Loucy (cell line): Measurements from ENCODE around the gene PPARG.

Experiments
- EZH2phosphoT487 ChIP-seq: fragments of 200-600 bp; IDR thresholded peaks from 2 replicates; pipeline ENCODE4 v1.6.1; 2018; ENCODE audit warnings: antibody characterized with exemption, mild to moderate bottlenecking, moderate library complexity, borderline replicate concordance
- TF ChIP-seq, protein P1 (sequence below): fragments of 200-600 bp; sonication (generic); conservative IDR thresholded peaks from 2 replicates; pipeline ENCODE4 v1.5.1; 2014; ENCODE audit warnings: mild to moderate bottlenecking, antibody characterized with exemption, low read length

GRCh38 chr3:12367346-12367745 lies 78.5 kb downstream of the PPARG start:
- TF ChIP-seq, protein P1, sequence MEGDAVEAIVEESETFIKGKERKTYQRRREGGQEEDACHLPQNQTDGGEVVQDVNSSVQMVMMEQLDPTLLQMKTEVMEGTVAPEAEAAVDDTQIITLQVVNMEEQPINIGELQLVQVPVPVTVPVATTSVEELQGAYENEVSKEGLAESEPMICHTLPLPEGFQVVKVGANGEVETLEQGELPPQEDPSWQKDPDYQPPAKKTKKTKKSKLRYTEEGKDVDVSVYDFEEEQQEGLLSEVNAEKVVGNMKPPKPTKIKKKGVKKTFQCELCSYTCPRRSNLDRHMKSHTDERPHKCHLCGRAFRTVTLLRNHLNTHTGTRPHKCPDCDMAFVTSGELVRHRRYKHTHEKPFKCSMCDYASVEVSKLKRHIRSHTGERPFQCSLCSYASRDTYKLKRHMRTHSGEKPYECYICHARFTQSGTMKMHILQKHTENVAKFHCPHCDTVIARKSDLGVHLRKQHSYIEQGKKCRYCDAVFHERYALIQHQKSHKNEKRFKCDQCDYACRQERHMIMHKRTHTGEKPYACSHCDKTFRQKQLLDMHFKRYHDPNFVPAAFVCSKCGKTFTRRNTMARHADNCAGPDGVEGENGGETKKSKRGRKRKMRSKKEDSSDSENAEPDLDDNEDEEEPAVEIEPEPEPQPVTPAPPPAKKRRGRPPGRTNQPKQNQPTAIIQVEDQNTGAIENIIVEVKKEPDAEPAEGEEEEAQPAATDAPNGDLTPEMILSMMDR: no peak
- no peak for TF ChIP-seq EZH2phosphoT487
